Measurements from ENCODE around the gene COQ8A.

GRCh38 chr1:226973371-226973897 lies 33.3 kb downstream of the COQ8A start:
- TF ChIP-seq CTCF (IDR thresholded peaks at IDR 0.05) (no peak), POLR2A (IDR thresholded peaks at IDR 0.05) (no peak), POLR2AphosphoS5 (IDR thresholded peaks at IDR 0.05) (peak in 1 of 3 donors; percentile 21)
